ENCODE data around the gene RPS27L. TPM values are rescaled to one million over a fixed set of nuclear protein-coding genes. Genes with fewer than 3 reads are reported as not detected.

The RPS27L gene
- total RNA-seq, 4 donors from 2014 or later = 120 to 220 (median 172) TPM

- TF ChIP-seq EP300 (IDR thresholded peaks at IDR 0.05) (no peak), CTCF (IDR thresholded peaks at IDR 0.05) (no peak), POLR2A (IDR thresholded peaks at IDR 0.05; ENCODE audit: low read depth) (no peak), POLR2AphosphoS5 (IDR thresholded peaks at IDR 0.05) (no peak)
- intact Hi-C loops (cut with DNase I) = no loop called here
- Histone ChIP-seq H3K27me3 (no peaks in the 10 kb centered on the region), H3K4me1 (peaks cover 0 to 34% (median 20%) of the 10 kb centered on the region in 4 donors), H3K27ac (replicated peaks in 1 of 4) (peak overlapping the region; percentile 39 to 61 (median 46)), H3K9me3 (no peaks in the 10 kb centered on the region), H3K36me3 (peaks cover 0 to 35% (median 19%) of the 10 kb centered on the region in 4 donors), H3K4me3 (no peak overlapping the region)
- 32% methylated on average over 1 of the region's 1 CpG for WGBS
- no peak for DNase-seq (ENCODE audit: extremely low spot score)
Measured at GRCh38 chr15:63133786-63134185, 23.5 kb downstream of the RPS27L start.

GRCh38 chr15:63126726-63127125, 30.6 kb downstream of the RPS27L start:
- 89% methylated on average over 3 of the region's 3 CpGs for WGBS

GRCh38 chr15:63124506-63124905, 32.8 kb downstream of the RPS27L start:
- Histone ChIP-seq H3K4me1 (peaks cover 9 to 14% (median 12%) of the 10 kb centered on the region in 4 donors), H3K27me3 (no peaks in the 10 kb centered on the region), H3K4me3 (no peak overlapping the region), H3K27ac (replicated peaks in 1 of 4) (no peak overlapping the region), H3K9me3 (no peaks in the 10 kb centered on the region), H3K36me3 (peaks cover 6 to 36% (median 22%) of the 10 kb centered on the region in 4 donors)
- TF ChIP-seq CTCF (IDR thresholded peaks at IDR 0.05) = no peak
- TF ChIP-seq POLR2A (IDR thresholded peaks at IDR 0.05; ENCODE audit: low read depth) = no peak
- no peak for TF ChIP-seq POLR2AphosphoS5 (IDR thresholded peaks at IDR 0.05)
- TF ChIP-seq EP300 (IDR thresholded peaks at IDR 0.05) = no peak
- WGBS = 98% methylated on average over 9 of the region's 9 CpGs
- DNase-seq (ENCODE audit: extremely low spot score) = no peak
- intact Hi-C loops (cut with DNase I) = no loop called here

More at GRCh38 chr15:63126726-63127125, 30.6 kb downstream of the RPS27L start:
- H3K36me3 ChIP-seq = peaks cover 10 to 57% (median 34%) of the 10 kb centered on the region in 4 donors
- TF ChIP-seq POLR2A (IDR thresholded peaks at IDR 0.05; ENCODE audit: low read depth) (no peak), EP300 (IDR thresholded peaks at IDR 0.05) (no peak), CTCF (IDR thresholded peaks at IDR 0.05) (no peak), POLR2AphosphoS5 (IDR thresholded peaks at IDR 0.05) (no peak)
- no peak for DNase-seq (ENCODE audit: extremely low spot score)
- no peaks in the 10 kb centered on the region for H3K27me3 ChIP-seq
- intact Hi-C loops (cut with DNase I) = no loop called here
- H3K27ac ChIP-seq (replicated peaks in 1 of 4) = no peak overlapping the region
- H3K9me3 ChIP-seq = no peaks in the 10 kb centered on the region
- peaks cover 6 to 9% (median 8%) of the 10 kb centered on the region in 4 donors for H3K4me1 ChIP-seq
- no peak overlapping the region for H3K4me3 ChIP-seq

- 7% methylated on average over 14 of the region's 59 CpGs for WGBS
Measured at GRCh38 chr15:63122002-63122875, 35.0 kb downstream of the RPS27L start.

More at GRCh38 chr15:63122002-63122875, 35.0 kb downstream of the RPS27L start:
- DNase-seq (ENCODE audit: extremely low spot score) = peak; percentile 98
- H3K4me1 ChIP-seq = peaks cover 9 to 14% (median 12%) of the 10 kb centered on the region in 4 donors
- intact Hi-C loops (cut with DNase I) = no loop called here
- H3K27me3 ChIP-seq = no peaks in the 10 kb centered on the region
- peak; percentile 1 to 62 for TF ChIP-seq POLR2AphosphoS5 (IDR thresholded peaks at IDR 0.05)
- no peak for TF ChIP-seq POLR2A (IDR thresholded peaks at IDR 0.05; ENCODE audit: low read depth)
- no peak for TF ChIP-seq EP300 (IDR thresholded peaks at IDR 0.05)
- TF ChIP-seq CTCF (IDR thresholded peaks at IDR 0.05) = peak in 2 of 3 experiments; percentile 12 to 18
- peak overlapping the region; percentile 74 to 100 (median 96) for H3K4me3 ChIP-seq
- H3K36me3 ChIP-seq = peaks cover 6 to 16% (median 13%) of the 10 kb centered on the region in 4 donors
- H3K27ac ChIP-seq (replicated peaks in 1 of 4) = peak overlapping the region; percentile 93 to 99 (median 96)
- H3K9me3 ChIP-seq = no peaks in the 10 kb centered on the region

Data from esophagus muscularis mucosa (tissue), 4 donors.